Measurements from ENCODE around the gene SUSD1.
"Not testable (repeated sequence)": the region's sequence is repeated elsewhere in the genome, so short reads cannot be mapped to it uniquely, and the experiment has no call there.

The SUSD1 gene

DNA sequence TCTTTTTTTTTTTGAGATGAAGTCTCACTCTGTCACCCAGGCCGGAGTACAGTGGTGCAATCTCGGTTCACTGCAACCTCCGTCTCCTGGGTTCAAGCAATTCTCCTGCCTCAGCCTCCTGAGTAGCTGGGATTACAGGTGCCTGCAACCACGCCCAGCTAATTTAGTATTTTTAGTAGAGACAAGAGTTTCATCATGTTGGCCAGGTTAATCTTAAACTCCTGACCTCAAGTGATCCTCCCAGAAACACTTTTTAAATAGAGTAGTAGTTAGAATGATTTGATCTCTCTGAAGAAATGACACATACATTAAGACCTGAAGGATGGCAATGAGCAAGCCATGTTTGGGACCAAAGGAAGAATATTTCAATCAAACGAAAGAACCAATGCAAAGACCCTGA is 46.7 kb downstream of the SUSD1 start:
- DNase-seq, result not testable (repeated sequence)

DNA sequence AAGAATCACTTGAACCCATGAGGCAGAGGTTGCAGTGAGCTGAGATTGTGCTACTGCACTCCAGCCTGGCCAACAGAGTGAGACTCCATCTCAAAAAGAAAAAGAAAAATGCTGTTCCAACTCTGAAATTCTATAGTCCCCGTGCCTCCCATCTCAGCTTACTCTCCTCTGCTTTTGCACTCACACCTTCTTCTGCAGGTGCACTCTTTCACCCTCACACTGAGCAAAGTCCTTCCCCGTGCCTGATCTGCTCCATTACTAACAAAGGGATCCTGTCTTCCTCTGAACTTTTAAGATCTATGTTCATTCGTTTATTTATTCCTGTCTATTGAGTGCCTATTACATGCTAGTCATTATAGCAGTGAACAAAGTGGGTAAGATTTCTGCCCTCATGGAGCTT is 47.8 kb downstream of the SUSD1 start:
- no peak for DNase-seq

DNA sequence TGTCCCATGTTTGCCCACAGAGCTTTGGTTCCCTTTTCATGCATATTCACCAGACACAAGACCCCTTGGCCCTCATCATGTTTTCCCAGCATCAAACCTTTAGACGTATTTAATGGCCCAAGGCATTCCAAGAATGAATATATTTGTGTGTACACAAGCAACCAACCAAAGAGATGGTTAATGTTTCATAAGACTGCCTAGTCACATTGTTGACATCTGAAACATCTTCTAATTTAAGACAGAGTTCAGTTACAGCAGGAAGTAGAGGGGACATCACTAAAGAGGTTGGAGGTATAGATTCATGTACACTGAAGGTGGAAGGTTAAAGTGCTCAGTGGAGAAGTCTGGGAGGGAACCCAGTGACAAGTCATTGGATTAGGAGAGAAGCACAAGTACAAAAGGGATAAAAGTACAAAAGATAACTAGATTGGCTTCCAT is 49.1 kb downstream of the SUSD1 start:
- no peak for DNase-seq

DNA sequence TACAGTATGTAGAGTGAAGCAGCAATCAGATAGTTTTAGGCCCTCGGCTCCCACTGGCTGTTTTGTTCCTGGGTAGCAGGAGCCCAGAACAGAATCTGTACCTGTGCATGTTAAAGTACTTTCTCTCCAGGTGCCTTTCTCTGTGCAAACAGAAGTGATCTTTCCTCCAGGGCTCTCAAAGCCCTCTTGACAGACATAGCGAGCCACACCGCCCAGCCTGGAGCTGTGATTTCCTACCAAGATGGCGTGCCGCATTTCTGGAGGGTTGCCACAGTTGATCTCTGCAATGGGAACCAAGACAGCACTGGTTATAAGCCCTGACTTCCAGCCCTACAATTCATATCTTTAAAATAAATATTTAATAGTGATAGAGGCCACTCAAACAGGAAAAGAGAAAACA is 50.9 kb downstream of the SUSD1 start:
- no peak for DNase-seq

DNA sequence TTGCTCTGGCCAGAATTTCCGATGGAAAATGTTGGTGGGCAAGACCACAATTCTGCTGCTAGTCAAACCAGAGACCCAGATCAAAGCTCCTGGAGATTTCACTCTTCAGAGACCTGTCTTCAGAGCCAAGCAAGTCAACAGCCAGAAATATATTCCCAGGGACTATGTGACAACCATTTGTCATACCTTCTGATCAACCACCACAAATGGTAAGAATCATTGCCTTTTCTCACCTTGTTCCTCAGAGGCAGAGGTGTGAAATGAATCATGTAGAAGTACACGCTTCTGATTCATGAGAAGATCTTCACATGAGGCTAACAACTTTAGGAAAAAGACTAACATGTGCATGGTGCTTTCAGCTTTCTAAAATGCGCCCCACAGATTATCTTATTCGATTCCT is 53.5 kb downstream of the SUSD1 start:
- DNase-seq, result no peak

DNA sequence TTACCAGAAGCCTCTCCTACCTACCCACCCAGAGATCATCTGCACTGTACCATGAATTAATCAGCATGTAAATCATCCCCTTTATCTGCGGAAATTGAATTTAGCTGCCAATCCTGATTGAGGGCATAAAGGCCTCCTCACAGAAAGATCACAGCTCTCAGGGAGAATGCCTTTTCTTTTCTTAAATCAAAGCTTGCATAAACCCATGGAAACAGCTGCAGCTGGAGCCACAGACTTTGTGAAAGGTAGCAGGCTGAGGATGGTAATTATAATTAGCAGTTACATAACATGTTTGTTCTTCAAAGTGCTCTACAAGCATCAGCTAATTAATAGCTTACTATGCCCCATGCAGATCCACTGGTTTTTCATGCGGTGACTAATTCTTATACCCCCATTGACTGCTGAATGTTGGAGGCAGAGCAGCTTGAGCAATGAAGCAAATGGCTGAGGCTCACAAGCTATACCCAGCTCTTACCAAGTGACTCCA is 54.6 kb downstream of the SUSD1 start:
- no peak for DNase-seq

DNA sequence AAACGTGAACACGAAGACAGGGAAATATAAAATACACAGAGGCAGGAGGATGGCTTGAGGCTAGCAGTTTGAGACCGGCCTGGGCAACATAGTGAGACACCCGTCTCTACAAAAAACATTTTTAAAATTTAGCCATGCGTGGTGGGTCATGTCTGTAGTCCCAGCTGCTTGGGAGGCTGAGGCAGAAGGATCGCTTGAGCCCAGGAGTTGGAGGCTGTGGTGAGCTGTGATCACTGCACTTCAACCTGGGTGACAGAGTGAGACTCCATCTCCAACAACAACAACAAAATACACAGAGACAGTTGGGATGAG is 55.1 kb downstream of the SUSD1 start:
- no peak for DNase-seq

DNA sequence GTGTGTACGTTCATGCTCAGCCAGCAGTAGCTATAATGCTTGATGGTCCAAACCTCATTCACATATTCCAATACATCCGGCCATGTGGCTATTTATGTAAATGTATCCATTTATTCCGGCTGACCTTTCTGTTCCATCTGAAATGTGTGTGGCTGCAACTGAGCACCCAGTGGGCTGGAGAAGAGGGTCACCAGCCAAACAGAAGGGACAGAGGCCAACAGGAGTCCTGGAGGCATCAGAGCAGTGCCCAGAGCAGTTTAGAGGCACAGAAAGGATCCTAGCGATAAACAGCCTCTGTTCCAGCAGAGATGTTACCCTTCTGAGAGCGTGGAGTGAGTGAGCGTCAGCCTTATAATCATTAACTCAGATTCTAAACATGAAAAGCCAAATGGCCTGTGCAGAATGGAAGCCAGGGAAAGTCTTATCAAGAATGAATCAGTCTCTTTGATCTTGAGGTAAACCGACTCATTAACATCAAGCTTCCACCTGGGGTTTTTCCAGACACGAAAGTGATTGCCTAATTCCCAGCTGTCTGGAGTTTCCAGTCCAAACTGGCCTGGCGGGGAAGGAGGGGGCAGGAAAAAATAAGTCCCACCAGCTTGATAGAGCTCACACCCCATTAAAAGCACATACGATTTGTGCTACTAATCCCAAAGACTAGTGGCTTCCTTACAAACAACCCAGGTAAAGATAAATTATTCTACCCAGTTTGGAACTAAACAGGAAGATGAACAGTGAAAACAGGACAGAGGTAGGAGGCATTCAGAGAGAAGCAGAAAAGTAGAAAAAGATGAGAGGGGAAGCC is 55.7 kb downstream of the SUSD1 start:
- no peak for DNase-seq

DNA sequence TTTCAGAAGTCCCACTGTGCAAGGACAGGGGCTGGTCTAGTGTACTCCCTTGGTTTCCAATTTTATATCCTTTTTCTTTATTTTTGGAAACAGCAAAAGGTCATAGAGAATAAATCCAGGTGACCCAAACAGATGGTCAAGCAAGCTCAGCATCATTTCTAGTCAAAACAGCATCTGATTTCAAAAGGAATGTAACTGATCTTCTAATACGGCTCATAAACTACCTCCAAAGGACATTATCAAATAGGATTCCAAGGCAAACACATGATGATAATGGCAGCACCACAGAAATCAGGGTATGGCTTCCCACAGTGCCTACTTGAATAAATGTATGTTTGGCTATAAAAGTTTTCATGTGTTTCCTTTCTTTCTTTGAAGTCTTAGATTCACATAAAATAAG is 57.1 kb downstream of the SUSD1 start:
- no peak for DNase-seq

DNA sequence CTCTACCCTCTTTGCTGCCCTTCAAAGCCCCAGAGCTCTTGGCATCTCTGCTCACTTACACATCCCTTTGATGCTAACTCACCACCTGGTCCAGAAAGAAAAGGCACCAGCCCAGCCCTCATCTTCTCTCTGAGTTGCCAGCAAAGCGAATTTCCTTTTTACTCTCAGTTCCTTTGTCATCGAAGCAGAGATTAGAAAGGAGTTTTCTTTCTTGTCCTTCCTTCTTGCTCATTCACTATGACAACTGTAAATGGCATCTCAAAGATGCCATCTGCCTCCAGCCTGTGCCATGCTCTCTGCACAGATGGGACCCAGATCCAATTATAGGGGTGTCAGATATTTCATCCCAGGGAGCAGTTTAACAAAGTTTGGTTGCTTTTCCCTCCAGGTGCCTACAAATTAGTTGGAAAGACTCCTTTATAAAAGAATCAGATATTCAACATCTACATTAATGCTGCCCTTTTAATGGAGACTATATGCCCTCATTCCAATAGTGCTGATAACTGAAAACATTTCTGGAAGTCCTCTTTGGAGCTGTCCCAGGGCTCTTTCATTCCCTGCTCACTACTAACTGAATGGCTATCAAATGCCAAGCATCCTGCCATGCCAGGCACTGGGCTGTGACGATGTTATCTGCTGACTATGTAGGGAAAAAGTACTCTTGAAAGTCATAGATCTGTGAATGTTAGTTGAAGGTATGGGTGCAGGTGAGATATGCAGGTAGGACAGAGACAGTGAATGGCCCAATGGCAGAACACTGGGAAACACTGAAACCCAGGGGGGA is 58.9 kb downstream of the SUSD1 start:
- no peak for DNase-seq

DNA sequence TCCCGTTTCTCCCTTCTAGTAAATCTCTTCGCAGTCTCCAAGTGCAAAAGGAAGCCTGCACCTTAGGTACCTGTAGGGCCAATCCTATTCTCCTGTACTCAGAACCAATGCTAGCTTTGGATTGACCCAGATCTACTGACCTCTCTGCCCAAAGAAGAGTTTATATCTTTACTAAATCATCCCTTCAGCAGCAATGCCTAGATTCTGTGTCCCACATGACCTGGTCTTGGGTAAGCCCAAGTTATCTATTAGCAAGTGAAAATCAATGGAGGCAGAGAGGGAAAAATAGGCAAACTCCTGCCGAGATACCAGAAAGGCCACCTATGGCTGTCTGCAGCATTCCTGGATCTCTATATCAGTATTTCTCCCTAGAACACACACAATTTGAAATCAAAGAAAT is 60.0 kb downstream of the SUSD1 start:
- no peak for DNase-seq

DNA sequence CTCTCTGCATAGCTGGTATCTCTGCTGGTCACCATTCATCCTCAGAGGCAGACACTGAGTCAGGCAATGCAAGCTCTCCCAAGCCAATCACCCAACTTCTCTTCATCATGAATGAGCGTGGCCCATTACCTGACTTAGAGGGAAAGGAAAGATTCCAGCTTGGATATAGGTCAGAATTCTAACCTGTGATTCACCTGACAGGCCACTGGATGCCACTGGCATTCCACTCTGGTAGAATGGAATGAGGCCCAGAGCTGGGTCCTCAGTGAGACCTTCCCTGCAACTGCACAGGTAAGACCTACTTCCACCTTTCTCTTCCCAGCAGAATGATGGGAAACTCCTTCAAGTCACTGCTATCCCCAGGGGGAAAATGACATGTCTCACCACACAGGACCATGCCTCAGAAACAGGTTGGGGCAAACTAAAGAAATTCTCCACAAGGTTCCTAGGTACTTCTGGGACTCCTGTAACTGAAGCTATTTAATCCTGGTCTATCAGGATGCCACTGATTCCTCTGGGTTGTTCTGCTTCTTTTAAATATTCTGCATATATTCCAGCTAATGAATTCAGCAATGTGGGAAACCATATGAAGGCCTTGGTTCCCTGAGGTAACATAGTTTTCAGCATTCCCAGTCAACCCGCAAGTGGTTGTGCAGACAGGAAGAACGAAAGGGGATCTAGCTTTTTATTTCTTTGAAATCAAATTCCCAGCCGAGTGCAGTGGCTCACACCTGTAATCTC is 62.0 kb downstream of the SUSD1 start:
- DNase-seq, result no peak

DNA sequence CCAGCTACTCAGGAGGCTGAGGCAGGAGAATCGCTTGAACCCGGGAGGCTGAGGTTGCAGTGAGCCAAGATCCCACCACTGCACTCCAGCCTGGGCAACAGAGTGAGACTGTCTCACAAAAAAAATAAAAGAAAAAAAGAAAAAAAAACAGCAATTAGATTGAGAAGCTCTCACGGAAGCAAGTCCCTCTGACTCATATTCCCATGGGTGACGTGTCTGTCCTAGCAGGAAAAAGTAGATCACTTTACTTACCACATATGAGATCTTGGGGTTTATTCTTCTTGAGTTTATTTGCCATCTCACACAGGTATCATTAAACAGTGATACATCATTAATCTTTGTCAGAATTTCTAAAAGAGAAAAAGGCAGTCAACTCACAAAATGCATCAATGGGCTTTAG is 62.6 kb downstream of the SUSD1 start:
- DNase-seq, result no peak

DNA sequence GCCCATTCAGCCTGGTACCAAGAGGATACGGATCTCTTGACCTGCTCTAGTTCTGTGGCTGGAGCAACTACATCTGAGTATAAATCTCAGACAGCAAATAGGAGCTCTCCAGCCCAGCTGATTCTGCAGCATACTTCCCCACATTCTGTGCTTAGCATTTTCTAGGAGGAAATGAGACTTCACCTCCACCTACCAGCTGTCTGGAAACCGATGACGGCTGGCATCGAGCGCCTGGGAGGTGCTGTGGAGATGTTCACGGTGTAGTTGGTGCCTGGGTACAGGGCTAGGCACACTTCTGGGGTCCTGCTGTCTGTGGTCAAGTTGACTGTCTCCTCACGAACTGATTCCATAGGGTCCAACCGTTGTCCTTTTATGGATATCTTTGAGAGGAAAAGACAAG is 63.6 kb downstream of the SUSD1 start:
- no peak for DNase-seq

DNA sequence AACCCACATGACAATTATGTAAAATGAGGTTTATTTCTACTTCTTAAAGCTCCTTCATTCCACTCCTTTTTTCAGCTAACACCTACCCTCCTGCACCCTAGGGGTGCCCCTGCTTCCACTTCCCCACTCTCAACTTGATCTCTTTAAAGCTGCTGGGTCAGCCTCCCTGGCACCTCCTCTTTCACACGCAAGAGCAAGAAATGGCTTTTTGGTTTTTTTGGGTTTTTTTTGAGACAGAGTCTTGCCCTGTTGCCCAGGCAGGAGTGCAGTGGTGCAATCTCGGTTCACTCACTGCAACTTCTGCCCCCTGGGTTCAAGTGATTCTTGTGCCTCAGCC is 64.4 kb downstream of the SUSD1 start:
- DNase-seq, result no peak

DNA sequence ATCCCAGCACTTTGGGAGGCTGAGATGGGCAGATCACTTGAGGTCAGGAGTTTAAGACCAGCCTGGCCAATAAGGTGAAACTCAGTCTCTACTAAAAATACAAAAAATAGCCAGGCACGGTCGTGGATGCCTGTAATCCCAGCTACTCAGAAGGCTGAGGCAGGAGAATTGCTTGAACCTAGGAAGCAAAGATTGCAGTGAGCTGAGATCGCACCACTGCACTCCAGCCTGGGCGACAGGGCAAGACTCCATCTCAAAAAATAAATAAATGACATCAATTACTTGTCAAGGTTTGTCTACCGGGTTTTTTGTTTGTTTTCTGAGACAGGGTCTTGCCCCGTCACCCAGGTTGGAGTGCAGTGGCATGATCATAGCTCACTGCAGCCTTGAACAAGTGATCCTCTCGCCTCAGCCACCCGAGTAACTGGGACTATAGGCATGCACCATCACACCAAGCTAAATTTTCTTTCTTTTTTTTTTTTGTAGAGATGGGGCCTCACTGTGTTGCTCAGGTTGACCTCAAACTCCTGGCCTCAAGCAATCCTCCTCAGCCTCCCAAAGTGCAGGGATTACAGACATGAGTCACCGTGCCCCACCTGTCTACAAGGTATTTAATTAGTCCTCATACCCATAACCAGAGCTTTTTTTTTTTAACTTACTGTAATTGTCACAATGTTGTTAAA is 64.9 kb downstream of the SUSD1 start:
- DNase-seq, result no peak

DNA sequence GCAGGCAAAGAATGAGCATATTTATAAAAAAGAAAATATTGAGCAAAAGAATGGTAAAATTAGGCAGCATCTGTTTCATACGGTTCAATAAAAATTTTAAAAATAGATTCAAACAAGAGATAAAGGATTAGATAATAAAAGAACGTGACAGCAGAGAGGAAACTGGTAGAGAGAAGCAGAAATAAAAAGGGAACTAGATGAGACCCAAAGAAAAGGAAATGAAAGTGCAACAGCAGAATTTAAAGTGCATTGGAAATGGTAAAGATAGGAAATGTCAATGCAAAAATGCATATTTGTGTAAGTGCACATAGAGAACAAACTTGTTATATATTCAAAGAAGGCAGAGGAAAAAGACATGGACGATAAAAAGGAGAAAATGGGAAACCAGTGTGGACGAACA is 70.2 kb downstream of the SUSD1 start:
- no peak for DNase-seq

DNA sequence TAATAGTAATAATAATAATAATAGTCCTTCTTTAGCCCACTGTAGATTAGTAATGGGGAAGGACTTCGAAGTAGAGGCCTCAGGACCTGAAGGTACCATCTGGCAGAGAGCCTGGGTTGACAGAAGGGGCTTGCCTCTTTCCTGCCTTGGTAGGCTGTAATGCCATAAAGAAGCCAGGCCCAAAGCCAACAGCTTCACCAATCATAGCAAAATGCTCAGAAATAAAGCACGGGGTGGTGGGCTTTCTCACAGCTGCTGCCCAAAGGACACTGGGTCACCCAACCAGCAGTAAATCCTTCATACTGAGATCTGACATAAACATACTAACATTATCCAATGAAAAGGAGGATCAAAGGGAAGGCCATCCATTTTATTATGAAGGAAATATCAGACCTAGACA is 70.7 kb downstream of the SUSD1 start:
- DNase-seq, result no peak

DNA sequence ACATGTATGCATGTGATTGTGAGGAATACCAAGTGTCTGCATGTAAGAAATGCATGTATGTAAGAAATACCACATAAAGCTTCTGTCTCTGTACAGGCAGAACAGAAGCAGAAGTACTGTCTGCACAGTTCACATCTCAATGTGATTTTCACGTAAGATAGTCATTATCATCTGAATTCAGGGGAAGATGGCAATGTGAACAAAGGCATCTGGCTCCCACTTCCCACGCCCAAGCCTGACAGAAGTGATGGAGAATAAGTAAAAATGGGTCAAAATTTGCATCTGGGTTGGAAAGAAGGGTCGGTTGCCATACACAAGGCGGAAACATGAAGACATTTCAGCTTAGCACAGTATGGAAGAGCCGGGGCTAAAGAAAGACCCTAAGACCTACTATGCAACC is 71.7 kb downstream of the SUSD1 start:
- DNase-seq, result no peak

DNA sequence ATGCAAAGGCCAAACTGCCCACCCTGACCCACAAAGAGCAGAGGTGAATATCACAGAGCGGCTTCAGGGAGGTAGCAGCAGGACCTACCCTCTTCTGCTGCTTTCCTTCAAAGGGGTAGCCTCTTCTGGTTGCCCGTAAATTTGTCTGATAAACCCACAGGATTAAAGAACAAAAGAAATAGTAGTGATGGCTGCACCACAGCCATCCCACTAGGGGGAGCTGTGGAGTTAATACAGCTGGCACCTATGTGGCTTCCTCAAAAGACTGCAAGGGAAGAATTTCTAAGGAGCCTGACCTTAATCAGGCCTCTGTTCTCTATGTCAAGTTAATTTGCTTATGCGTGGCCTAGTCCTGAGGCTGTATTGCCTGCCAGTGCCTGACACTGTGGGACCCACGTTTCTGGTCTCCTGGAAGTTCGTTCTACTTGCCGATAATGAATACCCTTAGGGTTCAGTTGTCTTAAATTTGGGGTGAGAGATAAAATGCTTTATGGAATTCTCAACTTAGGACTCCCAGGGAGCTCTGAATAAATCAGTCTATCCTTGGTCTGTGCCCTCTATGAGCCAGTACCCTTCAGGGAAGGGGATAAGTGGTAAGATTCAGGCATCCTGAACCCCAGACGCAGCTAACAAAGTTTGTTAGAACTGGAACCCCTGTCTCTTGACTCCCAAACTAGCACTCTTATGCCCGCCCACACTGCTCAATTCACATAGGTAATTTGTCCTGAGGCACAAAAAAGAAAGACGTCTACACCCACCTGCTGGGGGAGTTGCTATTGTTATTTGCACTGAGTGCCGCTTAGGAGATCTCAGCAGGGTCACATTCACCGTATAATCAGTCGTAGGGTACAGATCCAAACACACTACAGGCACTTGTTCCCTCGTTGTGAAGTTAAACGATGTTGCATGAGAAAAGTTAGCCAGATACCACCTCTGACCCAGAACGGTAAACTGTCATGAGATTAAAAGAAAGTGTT is 77.1 kb downstream of the SUSD1 start:
- DNase-seq, result peak; percentile 43

DNA sequence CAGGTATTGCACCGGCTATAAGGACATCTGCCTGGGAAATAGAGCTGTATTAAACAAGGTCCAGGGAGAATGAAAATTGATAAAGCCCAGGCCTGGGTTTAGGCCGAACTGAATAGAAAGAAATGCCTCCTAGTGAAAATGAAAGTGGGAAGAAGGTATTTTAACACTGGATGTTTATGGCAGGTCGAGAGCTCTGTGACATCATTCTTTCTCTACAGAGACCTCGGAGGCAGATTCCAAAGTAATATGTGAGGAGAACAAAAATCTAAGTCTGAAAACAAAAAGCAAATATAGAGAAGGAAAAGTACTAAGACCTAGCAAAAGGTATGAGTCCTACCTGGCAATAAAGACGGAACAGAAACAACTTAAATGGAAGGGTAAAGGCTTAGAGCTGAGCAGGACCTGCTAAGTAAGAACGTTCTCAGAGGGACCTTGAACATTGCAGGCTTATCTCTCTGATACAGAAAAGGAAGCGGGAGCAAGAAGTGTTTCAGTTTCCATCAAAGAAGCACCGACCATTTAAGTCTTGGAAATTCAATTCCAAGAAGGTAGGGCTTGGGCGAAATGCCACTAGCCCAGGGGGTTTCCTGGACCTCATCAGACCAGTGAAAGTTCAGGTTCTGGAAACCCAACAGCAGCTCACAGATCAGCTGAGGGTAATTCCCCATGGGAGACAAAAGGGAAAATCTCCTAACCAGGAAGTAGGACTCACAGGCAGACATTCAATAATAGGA is 80.0 kb downstream of the SUSD1 start:
- DNase-seq, result no peak
